ENCODE measurements around the gene IQSEC1. TPM values are rescaled to one million over a fixed set of nuclear protein-coding genes. Genes with fewer than 3 reads are reported as not detected.

Gene IQSEC1
- total and polyA plus RNA-seq, 2 of the 8 experiments (the other 6 are each of a cell fraction or from before 2014, with no cell fraction given), result 6.8 to 28.8 TPM

DNA sequence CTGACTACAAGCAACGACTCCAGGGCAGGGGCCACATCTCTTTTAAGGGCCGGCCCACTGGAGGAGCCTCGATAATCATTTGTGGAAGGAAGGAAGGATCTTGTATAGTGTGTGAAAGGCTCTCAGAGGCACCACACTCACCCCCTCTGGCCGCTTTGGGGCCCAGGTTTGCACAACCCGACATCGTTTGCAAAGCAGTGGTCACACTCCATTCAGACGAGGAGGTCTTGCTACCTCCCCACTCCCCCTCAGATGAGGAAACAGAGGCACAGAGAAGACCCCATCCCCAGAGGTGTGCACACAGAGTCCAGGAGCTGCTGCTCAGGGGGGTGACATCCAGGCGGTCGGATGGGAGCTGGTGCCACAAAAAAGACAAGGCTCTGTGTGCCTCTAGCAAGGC is 29.6 kb downstream of the IQSEC1 start:
- Histone ChIP-seq H2BK5ac (ENCODE audit: low read depth, low read length) (no peak overlapping the region), H3K79me1 (ENCODE audit: low read depth, low read length) (no peaks in the 10 kb centered on the region), H3K56ac (replicated peaks; ENCODE audit: insufficient read length, low read depth, low read length) (no peak overlapping the region), H4K5ac (ENCODE audit: insufficient read length, low read depth, low read length) (no peak overlapping the region), H2AFZ (ENCODE audit: low read length) (no peak overlapping the region), H4K20me1 (replicated peaks in 1 of 2; ENCODE audit: control insufficient read depth in 1 of 2, insufficient read depth in 2 of 2, low read length in 2 of 2) (no peaks in the 10 kb centered on the region), H4K91ac (replicated peaks; ENCODE audit: insufficient read length, low read length) (no peak overlapping the region), H2BK20ac (ENCODE audit: low read length) (no peak overlapping the region), H3K4me1 (replicated peaks in 1 of 4; ENCODE audit: control insufficient read depth in 3 of 4, insufficient read depth in 4 of 4, low read length in 3 of 4) (peaks cover 0 to 8% (median 3%) of the 10 kb centered on the region in 4 experiments; a peak in 2 of 7 replicates), H3K4me2 (ENCODE audit: insufficient read depth in 1 of 2, low read depth in 2 of 2, low read length in 2 of 2) (no peak overlapping the region), H3K27me3 (replicated peaks in 1 of 4; ENCODE audit: control insufficient read depth in 3 of 4, extremely low read depth in 1 of 4, insufficient read depth in 3 of 4, low read length in 3 of 4) (0 out of 7 replicates have a peak, but pooled peaks cover 0 to 2% (median 0%) of the 10 kb centered on the region in 4 experiments), H3K36me3 (ENCODE audit: control insufficient read depth in 2 of 4, insufficient read depth in 4 of 4, low read length in 3 of 4) (no peaks in the 10 kb centered on the region), H3K27ac (ENCODE audit: low read depth, low read length) (no peak overlapping the region), H3K23me2 (ENCODE audit: low read depth, low read length) (no peaks in the 10 kb centered on the region), H4K8ac (ENCODE audit: extremely low read depth, insufficient read depth, low read length) (no peak overlapping the region), H3K4me3 (ENCODE audit: extremely low read depth in 1 of 4, insufficient read depth in 2 of 4, low read depth in 3 of 4, low read length in 4 of 4) (no peak overlapping the region), H3K4ac (replicated peaks; ENCODE audit: insufficient read length, low read depth, low read length) (no peak overlapping the region), H2BK15ac (ENCODE audit: low read length) (no peak overlapping the region), H2BK120ac (replicated peaks; ENCODE audit: low read depth, low read length) (no peak overlapping the region), H3K79me2 (ENCODE audit: control insufficient read depth in 1 of 2, insufficient read depth in 2 of 2, low read length in 2 of 2) (no peaks in the 10 kb centered on the region), H3K23ac (ENCODE audit: insufficient read length) (no peak overlapping the region), H3K18ac (ENCODE audit: extremely low read depth, low read length) (no peak overlapping the region), H3K9ac (replicated peaks in 1 of 4; ENCODE audit: extremely low read depth in 1 of 4, low read depth in 3 of 4, low read length in 3 of 4) (no peak overlapping the region), H3K14ac (ENCODE audit: insufficient read length) (no peak overlapping the region), H3K9me3 (ENCODE audit: insufficient read depth in 2 of 2, low read depth in 1 of 2, low read length in 1 of 2) (no peaks in the 10 kb centered on the region), H2AK5ac (ENCODE audit: low read depth, low read length) (no peak overlapping the region), H2BK12ac (ENCODE audit: low read depth, low read length) (no peak overlapping the region)
- FAIRE-seq (no peak), DNase-seq (ENCODE audit: low read depth in 1 of 2, low spot score in 2 of 2) (no peak)
- ChIA-PET POLR2A (ENCODE audit: partially characterized antibody) (no interaction called here), CTCF (ENCODE audit: partially characterized antibody) (interaction anchor here (0.6 to 7.3 kb wide), 6 partner anchors 16 to 272 kb away, joined by 3 to 42 read pairs (median 3); no protein-coding TSS in a partner anchor)
- 91% methylated on average over 8 of the region's 9 CpGs; no CpG with 5 or more reads in 1 of the 2 experiments for WGBS, 2 experiments (ENCODE audit: extremely low coverage in 1 of 2, insufficient coverage in 1 of 2, insufficient read length in 1 of 2, insufficient replicate concordance in 2 of 2, low coverage in 1 of 2, low lambda C conversion rate in 2 of 2, missing lambda C conversion rate in 1 of 2)
- TF ChIP-seq, protein P1, sequence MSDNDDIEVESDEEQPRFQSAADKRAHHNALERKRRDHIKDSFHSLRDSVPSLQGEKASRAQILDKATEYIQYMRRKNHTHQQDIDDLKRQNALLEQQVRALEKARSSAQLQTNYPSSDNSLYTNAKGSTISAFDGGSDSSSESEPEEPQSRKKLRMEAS (IDR thresholded peaks at IDR 0.05), result no peak
- no peak for TF ChIP-seq BRCA1 (IDR thresholded peaks at IDR 0.05; ENCODE audit: low read depth, low read length)
- TF ChIP-seq NRF1 (IDR thresholded peaks at IDR 0.05; ENCODE audit: low read depth, low read length), result no peak
- TF ChIP-seq TAF7 (optimal IDR thresholded peaks at IDR 0.05; ENCODE audit: borderline replicate concordance, low read depth, low read length), result no peak
